Measurements from ENCODE around the gene CCNT2.

DNA sequence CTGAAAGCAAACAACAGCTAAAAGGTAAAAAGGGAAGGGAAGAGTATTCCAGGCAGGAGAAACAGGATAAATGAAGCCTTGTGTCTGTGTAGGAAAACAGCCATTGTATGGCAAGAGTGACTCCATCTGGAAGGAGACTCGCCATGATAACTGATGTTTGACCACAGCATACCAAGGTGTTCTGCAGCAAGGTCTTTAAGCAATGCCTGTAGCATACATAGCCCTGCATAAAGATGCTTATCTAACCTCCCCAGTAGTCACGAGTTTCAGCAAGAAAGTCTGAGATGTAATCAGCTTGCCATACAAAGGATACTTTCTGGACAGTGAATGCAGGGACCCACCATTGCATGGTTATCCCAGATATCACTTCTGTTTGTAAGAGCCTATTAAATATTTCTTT is 11.9 kb upstream of the CCNT2 start:
- no peak for TF ChIP-seq CTCF (IDR thresholded peaks at IDR 0.05; ENCODE audit: low read depth, low read length, missing input control)
- no peak for TF ChIP-seq GABPA (IDR thresholded peaks at IDR 0.05 in 1 of 2, conservative IDR thresholded peaks at IDR 0.05 in 1 of 2)

Data from liver (tissue), 3 donors.